ENCODE data around the gene GCSH.
"Not testable (repeated sequence)": the region's sequence is repeated elsewhere in the genome, so short reads cannot be mapped to it uniquely, and the experiment has no call there.

GCSH gene

DNA sequence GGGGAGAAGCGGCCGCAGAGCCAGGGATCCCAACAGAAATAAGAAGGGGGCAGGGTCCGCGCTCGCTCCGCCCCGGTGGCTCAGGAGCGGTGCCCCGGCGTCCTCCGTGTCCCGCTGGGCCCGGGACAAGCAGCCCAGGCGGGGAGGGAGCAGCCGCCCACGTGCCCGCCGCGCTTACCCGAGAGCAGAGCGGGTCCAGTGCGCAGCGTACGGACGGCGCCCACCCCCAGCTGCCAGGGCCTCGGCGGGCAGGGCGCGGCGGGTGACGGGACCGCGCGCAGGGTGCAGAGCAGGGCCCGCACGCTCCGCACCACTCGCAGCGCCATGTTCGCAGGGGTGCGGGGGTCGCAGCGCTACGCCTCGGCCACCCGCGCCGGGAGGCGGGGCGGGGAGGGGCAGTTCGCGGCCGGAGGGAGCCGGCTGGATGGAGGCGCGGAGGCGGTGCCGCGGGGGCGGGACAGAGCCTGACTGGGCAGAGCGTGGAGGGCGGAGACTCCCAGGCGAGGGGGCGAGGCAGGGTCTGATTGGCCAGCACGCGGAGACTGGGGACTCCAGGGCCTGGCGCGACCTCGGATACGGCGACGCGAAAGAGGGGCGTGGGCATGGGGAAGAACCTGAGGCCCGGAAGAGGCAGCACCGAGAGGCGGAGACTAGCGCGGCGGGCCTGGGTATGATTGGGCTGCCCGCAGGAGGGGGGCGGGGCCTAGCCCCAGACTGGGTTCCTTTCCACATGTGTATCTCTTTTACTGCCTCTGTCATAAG, at the start of gene GCSH:
Gene GCSH, minus strand, starts transcription at position 443 of the 762 bp plus-strand sequence. Its CDS starts 117 bp downstream, at position 326.
- peak; percentile 99 for DNase-seq (ENCODE audit: low spot score)

DNA sequence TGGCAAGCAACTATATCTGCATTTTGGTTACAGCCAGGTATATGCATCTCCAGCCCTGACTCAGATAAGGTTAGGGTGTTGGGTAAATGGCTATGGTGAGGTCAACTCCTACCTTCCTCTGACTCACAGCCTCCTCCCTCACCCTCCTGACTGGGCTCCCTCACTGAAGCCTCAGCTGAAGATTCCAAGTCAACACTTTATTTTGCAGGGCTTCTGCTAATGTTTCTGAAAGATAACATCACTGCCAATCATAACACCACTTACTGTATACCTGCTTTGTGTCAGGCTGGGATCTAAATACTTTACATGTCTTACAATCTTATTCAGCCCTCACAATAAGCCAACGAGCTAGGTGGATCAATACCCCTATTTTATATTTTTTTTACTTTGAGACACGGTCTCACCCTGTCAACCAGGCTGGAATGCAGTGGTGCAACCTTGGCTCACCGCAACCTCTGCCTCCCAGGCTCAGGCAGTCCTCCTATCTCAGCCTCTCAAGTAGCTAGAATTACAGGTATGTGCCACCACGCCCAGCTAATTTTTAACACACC, 47.8 kb upstream of the GCSH start:
- DNase-seq (ENCODE audit: low spot score): no peak

DNA sequence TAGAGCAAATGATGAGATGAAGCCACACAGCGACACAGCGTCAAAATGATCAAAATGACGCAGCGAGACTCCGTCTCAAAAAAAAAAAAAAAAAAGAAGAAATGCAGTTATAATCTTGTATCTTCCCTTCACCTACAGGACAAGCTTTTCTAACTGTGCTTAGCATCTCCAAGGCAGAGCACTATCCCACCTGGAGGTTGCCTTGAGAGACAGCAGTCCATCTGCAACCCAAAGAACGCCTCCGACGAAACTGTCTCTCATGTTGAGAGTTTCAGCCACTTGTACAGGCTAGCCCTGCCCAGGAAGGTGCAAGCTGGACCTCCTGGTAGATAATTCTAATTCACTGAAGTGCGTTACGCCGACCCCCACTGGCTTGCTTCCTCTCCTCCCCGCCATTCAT, 46.7 kb upstream of the GCSH start:
- DNase-seq (ENCODE audit: low spot score): no peak

DNA sequence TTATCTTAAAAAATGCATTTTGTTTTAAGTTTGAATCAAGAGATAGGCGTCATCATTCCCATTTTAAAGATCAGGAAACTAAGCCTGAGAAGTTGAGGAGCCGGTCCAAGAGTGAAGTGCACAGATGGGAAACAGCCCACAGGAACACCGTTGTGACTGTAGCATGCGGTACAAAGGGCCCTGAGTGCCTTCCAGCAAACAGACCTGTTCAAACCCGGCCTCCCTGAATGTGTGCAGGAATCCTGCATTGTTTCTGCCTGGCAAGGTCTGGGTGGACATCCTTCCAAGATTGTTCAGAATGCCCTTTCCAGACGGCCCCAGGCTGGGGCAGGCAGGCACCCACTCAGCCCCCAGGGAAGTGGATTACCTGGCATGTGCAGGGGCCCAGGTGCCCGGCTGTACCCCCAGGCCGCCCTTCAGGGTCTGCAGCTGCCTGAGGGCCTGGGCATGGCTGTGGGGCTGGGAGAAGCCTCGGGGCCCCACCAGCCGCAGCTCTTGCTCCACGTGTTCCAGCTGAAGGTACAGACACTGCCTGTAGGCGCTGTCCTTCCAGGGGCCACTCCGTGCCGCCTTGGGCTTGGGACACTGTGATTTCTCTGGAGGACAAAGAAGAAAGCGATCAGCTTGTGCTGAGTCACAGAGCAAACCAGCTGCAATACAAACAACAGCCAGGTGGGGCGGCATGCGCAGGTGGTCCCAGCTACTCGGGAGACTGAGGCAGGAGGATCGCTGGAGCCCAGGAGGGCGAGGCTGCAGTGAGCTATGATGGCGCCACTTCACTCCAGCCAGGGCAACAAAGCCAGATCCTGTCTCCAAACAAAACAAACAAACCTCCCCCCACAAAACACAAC, 45.0 kb upstream of the GCSH start:
- no peak for DNase-seq (ENCODE audit: low spot score)

DNA sequence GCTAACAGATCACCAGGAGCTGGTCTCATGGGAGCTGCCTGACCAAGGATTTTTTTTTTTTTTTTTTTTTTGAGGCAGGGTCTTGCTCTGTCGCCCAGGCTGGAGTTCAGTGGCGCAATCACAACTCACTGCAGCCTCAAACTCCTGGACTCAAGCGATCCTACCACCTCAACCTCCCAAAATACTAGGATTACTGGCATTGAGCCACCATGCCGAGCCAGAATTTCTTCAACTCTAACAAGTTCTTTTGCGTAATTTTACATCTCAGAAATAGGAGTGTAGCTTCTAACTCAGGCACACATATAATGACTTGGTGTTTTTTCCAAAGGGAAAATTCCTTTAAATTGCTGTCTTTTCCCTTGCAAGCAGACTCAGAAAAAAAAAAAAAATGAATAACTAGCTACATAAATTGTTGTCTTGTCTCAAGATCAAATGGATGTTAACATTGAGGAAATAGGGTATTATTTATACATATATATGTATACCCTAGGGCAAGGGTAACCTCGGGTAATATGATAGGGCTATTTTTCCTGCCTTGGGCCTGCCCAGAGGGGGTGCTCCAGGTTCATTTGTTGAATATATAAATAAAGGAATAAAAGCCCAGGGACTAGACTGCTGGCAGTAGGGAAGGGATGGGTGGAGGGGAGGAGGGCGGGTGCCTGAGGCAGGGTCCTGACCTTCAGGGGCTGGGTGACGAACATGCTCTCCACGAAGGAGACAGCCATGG, 42.8 kb upstream of the GCSH start:
- DNase-seq (ENCODE audit: low spot score): no peak

DNA sequence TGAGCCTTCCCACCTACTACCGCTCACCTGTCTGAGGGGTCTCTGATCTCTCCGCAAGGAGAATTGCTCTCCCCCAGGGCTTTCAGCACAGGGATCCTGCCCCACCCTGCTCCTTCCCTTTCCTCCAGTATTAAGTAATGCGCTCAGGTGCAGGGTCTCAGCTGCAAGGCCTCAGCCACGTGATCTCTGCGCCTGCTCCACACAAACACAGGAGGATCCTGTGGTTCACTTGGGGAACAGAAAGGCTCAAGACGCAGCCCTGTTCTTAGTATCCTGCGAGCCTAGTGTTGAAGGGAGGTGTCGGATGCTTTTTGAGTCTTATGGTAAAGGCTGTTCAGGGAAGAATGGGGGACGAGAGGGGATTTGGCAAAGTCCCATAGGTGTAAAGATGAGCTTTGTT, 41.6 kb upstream of the GCSH start:
- no peak for DNase-seq (ENCODE audit: low spot score)

DNA sequence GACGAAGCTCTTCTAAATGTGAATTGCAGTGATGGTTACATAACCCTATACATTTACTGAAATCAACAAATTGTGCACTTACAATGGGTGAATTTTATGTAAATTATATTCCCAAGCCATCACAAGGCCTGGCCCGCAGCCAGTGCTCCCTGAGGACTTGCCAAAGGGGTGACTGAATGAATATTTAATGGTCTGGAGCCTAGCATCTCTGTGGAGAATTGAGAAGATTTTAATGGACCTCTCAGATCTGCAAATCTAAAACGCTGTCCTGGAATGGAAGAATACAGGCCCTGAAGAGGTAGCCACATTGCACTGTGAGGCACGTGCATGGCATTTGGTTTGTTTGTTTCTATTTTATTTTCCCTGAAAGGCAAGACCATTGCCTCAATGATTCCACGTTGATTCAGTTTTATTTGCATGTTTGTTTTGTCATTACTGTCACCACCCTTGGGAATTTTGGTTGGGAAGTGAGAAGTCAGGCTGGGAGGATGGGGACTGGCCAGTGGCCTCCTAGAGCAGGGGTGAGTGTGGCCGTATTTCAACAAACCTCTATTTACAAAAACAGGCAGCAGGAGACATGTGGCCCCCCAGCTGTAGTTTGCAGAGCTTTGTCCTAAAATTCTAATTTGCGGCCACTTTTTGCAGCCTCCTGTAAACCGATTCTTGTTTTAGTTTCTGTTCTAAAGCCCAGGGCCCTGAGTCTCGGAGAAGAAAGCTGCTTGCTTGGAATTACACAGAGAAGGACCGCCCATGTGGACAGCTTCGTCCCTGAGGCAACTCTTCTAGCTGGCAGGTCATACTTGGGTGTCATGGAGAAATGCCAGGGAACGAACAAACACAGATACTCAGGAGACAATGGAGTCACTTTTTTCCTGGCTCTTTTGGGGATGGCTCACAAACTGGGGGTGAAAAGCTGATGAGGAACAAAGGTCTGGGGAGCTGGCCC, 40.5 kb upstream of the GCSH start:
- DNase-seq (ENCODE audit: low spot score): no peak

DNA sequence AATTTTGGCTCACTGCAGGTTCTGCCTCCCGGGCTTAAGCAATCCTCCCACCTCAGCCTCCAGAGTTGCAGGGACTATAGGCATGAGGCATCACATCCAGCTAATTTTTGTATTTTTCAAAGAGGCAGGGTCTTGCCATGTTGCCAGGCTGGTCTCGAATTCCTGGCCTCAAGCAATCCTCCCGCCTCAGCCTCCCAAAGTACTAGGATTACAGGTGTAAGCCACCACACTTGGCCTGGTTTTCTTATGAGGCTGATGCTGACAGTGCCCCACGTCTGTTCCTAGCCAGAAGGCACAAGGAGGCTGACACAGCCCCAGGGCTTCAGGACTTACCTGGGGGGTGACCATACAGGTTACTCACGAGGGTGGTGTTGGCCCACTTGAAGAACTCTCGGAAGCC, 33.9 kb upstream of the GCSH start:
- no peak for DNase-seq (ENCODE audit: low spot score)

DNA sequence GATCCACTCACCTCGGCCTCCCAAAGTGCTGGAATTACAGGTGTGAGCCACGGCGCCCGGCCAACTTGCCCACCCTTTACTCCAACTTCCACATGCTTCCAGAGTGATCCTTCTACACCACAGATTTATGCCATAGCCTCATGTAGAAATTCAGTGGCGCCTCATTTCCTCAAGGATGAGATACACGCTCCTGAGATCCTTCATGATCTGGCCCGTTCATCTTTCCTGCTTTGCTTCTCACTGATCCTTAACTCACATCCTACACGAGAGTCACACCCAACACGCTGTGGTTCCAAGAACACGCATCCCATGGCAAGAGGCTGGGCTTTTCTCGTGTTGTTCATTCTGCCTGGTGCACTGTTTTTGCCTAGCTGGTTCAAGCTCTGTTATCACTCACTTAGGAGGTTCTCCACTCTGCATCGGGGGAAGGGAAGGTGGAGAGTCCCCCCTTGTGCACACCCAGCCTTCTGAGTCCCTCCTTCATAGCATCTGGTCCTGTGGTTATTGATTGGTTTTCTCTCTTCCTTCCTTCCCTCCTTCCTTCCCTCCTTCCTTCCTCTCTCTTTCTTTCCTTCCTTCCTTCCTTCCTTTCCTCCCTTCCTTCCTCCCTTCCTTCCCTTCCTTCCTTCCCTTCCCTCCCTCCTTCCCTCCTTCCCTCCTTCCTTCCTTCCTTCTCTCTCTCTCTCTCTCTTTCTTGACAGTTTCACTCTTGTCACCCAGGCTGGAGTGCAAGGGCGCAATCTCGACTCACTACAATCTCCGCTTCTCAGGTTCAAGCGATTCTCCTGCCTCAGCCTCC, 32.7 kb upstream of the GCSH start:
- no peak for DNase-seq (ENCODE audit: low spot score)

DNA sequence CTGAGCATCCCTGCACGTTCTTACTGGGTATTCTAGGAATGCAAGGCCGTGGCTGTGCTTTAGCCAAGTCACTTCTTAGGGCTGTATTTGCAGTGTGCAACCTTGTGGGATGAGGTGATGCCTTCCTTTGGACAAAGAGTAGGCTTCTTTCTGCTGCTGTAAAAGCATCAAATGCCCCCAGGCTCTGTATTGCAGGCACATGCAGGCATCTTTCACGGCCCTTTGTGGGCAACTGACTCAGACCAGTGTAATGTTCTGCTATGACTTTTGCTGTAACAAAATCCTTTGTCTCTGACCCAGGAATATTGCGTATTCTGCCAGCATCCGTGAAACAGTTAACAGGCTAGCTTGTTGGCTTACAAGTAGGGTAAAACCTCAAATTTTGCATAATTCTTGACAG, 30.9 kb upstream of the GCSH start:
- DNase-seq (ENCODE audit: low spot score): no peak

DNA sequence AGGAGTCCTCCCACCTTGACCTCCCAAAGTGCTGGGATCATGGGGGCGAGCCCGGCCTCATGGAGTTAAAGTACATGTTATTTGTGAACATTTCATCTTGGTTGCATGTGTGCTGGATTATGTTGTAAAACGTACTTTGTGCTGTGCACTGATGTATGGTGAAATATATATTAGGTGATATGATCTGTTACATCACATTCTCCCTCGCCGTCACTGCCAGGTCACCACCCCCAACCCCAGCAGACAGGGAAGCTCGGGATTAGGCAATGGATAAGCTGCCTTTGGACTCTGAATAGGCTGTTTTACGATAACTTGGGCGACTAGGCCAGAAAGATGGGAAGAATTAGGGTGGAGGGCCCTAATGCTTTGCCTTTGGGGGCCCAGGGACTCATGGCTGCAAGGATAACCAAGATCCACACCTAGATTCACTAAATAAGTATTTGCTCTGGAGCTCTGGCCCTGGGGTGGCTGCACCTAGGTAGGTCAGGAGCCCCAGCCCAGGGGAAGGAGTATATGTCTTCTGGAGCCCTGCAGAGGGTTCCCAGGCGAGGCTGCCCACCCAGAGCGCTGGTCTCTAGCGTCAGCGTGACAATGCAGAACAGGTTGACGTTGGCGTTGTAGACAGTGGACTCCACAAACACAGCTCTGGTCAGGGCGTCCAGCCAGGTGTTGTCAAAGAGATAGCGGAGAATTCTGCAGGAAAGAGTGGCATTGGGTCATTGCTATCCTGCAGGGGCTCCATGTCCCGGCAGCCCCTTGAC, 27.1 kb upstream of the GCSH start:
- DNase-seq (ENCODE audit: low spot score): no peak

DNA sequence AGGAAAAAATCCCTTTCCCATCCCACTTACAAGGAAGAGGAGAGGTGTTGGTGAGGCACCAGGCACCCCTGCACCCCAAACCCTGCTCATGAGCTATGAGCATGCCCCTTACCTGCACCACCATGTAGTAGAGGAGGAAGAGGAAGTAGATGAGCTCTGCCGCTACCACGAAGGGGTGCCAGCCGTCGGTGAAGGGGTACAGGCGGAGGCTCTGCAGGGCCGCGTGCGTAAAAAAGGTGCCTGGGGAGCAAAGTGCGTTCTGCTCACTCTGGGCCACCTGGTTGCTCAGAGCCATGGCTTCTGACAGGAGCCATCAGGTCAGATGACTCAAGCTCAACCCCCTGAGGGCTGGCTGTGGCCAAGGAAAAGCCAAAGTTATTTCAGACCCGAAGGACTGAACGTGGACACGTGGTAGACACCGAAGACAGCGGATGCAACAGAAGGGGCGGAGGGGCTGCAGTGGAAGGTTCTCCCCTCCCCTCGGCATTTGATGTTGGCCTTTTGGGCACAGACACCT, 25.3 kb upstream of the GCSH start:
- no peak for DNase-seq (ENCODE audit: low spot score)

DNA sequence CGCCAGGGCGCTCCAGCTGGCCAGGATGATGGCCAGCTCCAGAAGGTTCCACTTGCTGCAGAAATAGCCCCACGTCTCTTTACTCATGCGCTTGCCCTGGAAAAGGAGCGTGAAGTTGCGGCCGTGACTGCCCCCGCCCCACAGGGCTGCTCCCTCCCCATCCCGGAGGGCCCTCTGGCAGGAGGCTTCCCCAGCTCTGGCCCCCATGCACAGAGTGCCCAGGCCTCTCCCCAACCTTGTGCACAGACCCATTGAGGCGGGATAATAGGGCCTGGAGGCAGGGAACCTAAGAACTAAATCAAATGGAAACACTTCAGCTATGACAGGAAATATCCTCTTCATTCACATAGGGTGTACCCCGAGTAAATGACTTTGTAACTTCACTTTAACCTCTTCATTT, 21.2 kb upstream of the GCSH start:
- DNase-seq (ENCODE audit: low spot score): no peak

DNA sequence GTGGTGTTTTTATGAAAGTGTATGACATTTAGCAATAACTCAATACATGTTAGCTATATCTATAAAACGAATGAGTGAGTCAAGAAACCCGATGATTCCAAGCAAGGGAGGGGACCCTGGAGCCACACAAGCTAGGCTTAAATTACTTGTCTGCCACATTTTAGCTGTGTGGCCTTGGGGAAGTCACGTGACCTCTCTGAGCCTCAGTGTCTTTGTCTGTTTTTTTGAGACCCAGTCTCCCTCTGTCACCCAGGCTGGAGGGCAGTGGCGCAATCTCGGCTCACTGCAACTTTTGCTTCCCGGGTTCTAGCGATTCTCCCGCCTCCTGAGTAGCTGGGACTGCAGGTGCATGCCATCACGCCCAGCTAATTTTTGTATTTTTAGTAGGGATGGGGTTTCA, 20.1 kb upstream of the GCSH start:
- DNase-seq (ENCODE audit: low spot score): no peak

DNA sequence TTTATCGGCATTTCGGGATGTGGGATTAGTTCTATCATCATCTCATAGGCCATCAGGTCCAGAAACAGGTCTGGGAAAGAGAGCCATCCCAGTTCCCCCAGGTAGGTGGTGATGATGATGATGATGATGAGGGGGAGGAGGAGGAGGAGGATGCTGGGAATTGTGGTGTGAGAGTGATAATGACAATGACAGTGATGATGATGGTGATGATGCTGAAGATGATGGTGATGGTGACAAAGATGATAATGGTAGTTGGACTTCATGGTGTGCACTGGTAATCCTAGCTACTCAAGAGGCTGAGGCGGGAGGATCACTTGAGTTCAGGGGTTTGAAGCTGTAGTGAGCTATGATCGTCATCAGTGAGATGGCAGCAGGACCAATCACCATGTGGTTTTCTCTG, 16.3 kb upstream of the GCSH start:
- DNase-seq (ENCODE audit: low spot score): no peak

DNA sequence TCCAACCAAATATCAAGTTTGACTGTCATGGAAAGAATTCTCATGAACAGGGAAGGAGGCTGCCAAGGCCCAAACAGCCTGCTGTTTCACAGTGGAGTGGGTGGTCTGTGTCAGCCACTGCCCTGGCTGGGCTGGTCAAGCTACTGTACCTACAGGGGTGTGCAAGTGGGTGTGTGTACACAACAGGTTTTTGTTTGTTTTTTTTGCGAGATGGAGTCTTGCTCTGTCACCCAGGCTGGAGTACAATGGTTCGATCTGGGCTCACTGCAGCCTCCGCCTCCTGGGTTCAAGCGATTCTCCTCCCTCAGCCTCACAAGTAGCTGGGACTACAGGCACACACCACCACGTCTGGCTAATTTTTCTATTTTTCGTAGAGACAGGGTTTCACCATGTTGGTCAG, 13.1 kb upstream of the GCSH start:
- not testable (repeated sequence) for DNase-seq (ENCODE audit: low spot score)

DNA sequence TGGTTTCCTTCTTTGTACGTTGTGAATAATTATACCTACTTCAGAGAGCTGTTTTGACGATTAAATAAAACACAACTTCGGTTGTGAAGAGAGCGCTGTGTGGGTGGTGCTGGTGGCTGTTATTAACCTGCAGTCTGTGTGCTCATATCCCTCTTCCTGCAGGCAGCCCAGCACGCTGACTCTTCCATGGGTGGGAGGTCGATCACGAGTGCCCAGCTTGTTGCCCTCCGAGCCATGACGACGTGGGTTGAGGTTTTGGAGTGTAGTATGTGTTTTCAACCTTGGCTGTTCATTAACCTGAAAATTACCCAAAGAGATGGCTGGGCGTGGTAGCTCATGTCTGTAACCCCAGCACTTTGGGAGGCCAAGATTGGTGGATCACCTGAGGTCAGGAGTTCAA, 11.3 kb upstream of the GCSH start:
- DNase-seq (ENCODE audit: low spot score): no peak

DNA sequence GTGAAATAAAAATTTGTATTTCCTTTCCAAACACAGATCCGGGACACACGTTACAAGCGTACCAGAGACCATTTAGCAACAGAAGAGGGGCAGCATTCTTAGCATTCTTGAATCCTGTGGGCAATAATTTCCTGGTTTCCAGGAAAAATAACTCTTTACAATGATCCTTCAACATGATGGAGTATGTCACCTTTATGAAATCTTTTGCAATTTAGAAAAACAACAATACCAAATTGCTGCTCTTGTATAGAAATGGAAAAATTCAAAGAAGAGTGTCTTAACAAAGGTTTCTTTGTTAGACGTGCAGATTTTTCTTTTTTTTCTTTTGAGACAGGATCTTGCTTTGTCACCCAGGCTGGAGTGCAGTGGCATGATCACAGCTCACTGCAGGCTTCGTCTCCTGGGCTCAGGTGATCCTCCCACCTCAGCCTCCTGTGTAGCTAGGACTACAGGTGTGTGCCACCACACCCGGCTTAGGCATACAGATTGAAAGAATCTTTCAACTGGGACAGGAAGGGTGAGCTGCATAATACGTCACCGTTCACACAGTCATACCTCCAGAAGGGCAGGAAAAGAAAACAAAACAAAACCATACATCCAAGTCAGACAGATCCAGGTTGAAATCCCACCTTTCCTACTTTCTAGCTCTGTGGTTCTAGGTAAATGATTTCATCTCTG, 10.8 kb upstream of the GCSH start:
- no peak for DNase-seq (ENCODE audit: low spot score)

DNA sequence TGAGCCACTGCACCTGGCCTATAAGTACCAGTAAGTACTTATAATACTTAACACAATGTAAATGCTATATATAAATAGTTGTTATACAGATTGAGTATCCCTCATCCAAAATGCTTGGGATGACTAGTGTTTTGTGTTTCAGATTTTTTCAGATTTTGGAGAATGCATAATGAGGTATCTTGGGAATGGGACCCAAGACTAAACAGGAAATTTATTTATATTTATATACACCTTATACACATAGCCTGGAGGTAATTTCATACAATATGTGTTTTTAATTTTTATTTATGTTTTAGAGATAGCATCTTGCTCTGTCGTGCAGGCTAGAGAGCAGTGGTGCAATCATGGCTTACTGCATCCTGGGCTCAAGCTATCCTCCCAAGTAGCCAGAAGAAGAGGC, 9.8 kb upstream of the GCSH start:
- no peak for DNase-seq (ENCODE audit: low spot score)
